ENCODE measurements around the gene FGD4.

Gene FGD4

GRCh38 chr12:32423559-32423958, 24.2 kb downstream of the FGD4 start:
- FAIRE-seq, result no peak
- DNase-seq (ENCODE audit: insufficient read length, low spot score), result no peak

DNA sequence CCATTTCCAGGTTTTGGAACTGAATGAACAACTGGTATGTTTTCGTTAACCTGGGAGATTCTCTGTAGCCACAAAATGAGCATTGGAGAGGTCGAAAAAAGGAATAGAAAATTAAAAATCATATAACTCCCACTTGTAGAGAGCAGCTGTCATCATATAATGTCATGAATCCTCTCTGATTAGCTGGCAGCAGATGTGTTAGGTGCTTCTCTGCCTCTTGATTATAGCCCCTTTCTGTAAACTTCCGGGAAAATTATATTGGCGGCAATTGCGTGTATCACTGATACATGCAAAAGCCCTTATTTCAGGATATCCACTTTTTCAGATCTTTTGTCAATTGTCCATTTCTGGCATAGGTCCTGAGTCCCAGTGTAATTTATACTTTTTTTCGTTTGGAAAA, 31.7 kb downstream of the FGD4 start:
- TF ChIP-seq POLR2A (IDR thresholded peaks at IDR 0.05; ENCODE audit: low read depth, low read length), result no peak
- TF ChIP-seq PAX5 (IDR thresholded peaks at IDR 0.05; ENCODE audit: insufficient read depth, low read length, severe bottlenecking), result no peak
- TF ChIP-seq TAF1 (IDR thresholded peaks at IDR 0.05; ENCODE audit: low read depth, low read length), result no peak
- TF ChIP-seq POU2F2 (IDR thresholded peaks at IDR 0.05; ENCODE audit: low read depth, low read length), result no peak
- no peak for TF ChIP-seq POLR2AphosphoS5 (IDR thresholded peaks at IDR 0.05; ENCODE audit: low read depth, low read length)
- TF ChIP-seq SPI1 (IDR thresholded peaks at IDR 0.05; ENCODE audit: low read depth, low read length), result no peak
- DNase-seq (ENCODE audit: insufficient read length, low spot score), result no peak
- FAIRE-seq, result no peak

More at GRCh38 chr12:32423559-32423958, 24.2 kb downstream of the FGD4 start:
- no peak for TF ChIP-seq POU2F2 (IDR thresholded peaks at IDR 0.05; ENCODE audit: low read depth, low read length)
- TF ChIP-seq POLR2AphosphoS5 (IDR thresholded peaks at IDR 0.05; ENCODE audit: low read depth, low read length), result no peak

GRCh38 chr12:32435921-32436705, 36.8 kb downstream of the FGD4 start:
- FAIRE-seq, result no peak
- TF ChIP-seq POLR2AphosphoS5 (IDR thresholded peaks at IDR 0.05; ENCODE audit: low read depth, low read length) (no peak), POU2F2 (IDR thresholded peaks at IDR 0.05; ENCODE audit: low read depth, low read length) (no peak), POLR2A (IDR thresholded peaks at IDR 0.05; ENCODE audit: low read depth, low read length) (no peak), SPI1 (IDR thresholded peaks at IDR 0.05; ENCODE audit: low read depth, low read length) (no peak), TAF1 (IDR thresholded peaks at IDR 0.05; ENCODE audit: low read depth, low read length) (no peak), PAX5 (IDR thresholded peaks at IDR 0.05; ENCODE audit: insufficient read depth, low read length, severe bottlenecking) (no peak)
- DNase-seq (ENCODE audit: insufficient read length, low spot score), result no peak

GRCh38 chr12:32437095-32437515, 37.7 kb downstream of the FGD4 start:
- DNase-seq (ENCODE audit: insufficient read length, low spot score) (no peak), FAIRE-seq (no peak)
- TF ChIP-seq POU2F2 (IDR thresholded peaks at IDR 0.05; ENCODE audit: low read depth, low read length) (no peak), SPI1 (IDR thresholded peaks at IDR 0.05; ENCODE audit: low read depth, low read length) (no peak), POLR2AphosphoS5 (IDR thresholded peaks at IDR 0.05; ENCODE audit: low read depth, low read length) (no peak), POLR2A (IDR thresholded peaks at IDR 0.05; ENCODE audit: low read depth, low read length) (no peak)

DNA sequence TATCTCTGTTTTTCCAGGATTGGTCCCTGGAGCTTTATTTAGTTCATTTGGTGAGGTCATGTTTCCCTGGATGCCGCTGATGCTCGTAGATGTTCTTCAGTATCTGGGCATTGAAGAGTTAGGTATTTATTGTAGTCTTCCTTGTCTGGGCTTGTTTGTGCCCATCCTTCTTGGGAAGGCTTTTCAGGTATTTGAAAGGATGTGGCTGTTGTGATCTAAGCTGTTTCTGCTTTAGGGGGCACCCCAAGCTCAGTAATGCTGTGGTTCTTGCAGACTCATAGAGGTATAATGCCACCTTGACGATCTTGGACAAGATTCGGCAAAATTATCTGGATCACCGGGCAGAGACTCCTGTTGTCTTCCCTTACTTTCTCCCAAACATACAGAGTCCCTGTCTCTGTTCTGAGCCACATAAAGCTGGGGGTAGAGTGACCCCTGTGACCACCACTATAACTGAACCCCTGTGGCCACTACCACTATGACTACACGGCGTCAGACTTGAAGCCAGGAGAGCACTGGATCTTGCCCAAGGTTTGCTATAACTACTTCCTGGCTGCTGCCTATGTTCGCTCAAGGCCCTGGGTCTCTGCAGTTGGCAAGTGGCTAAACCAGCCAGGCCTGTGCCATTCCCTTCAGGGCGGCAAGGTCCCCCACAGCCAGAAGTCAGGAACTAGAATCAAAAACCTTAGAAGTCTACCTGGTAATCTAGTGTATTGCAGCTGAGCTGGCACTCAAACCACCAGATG, 40.9 kb downstream of the FGD4 start:
- no peak for DNase-seq (ENCODE audit: insufficient read length, low spot score)
- no peak for TF ChIP-seq POLR2A (IDR thresholded peaks at IDR 0.05; ENCODE audit: low read depth, low read length)
- TF ChIP-seq SPI1 (IDR thresholded peaks at IDR 0.05; ENCODE audit: low read depth, low read length), result no peak
- TF ChIP-seq POU2F2 (IDR thresholded peaks at IDR 0.05; ENCODE audit: low read depth, low read length), result no peak
- TF ChIP-seq PAX5 (IDR thresholded peaks at IDR 0.05; ENCODE audit: insufficient read depth, low read length, severe bottlenecking), result no peak
- TF ChIP-seq POLR2AphosphoS5 (IDR thresholded peaks at IDR 0.05; ENCODE audit: low read depth, low read length), result no peak
- TF ChIP-seq TAF1 (IDR thresholded peaks at IDR 0.05; ENCODE audit: low read depth, low read length), result no peak
- FAIRE-seq, result no peak

- DNase-seq (ENCODE audit: insufficient read length, low spot score) (no peak), FAIRE-seq (no peak)
- TF ChIP-seq POLR2A (IDR thresholded peaks at IDR 0.05; ENCODE audit: low read depth, low read length), result no peak
These were observed 44.1 kb downstream of the FGD4 start for GRCh38 chr12:32443491-32443890.

GRCh38 chr12:32444895-32445294, 45.5 kb downstream of the FGD4 start:
- TF ChIP-seq PAX5 (IDR thresholded peaks at IDR 0.05; ENCODE audit: insufficient read depth, low read length, severe bottlenecking) (no peak), POLR2AphosphoS5 (IDR thresholded peaks at IDR 0.05; ENCODE audit: low read depth, low read length) (no peak), POLR2A (IDR thresholded peaks at IDR 0.05; ENCODE audit: low read depth, low read length) (no peak), SPI1 (IDR thresholded peaks at IDR 0.05; ENCODE audit: low read depth, low read length) (no peak), TAF1 (IDR thresholded peaks at IDR 0.05; ENCODE audit: low read depth, low read length) (no peak), POU2F2 (IDR thresholded peaks at IDR 0.05; ENCODE audit: low read depth, low read length) (no peak)
- FAIRE-seq, result no peak
- no peak for DNase-seq (ENCODE audit: insufficient read length, low spot score)

GRCh38 chr12:32445356-32445755, 46.0 kb downstream of the FGD4 start:
- no peak for TF ChIP-seq SPI1 (IDR thresholded peaks at IDR 0.05; ENCODE audit: low read depth, low read length)
- TF ChIP-seq POLR2AphosphoS5 (IDR thresholded peaks at IDR 0.05; ENCODE audit: low read depth, low read length), result no peak
- no peak for TF ChIP-seq TAF1 (IDR thresholded peaks at IDR 0.05; ENCODE audit: low read depth, low read length)
- no peak for TF ChIP-seq PAX5 (IDR thresholded peaks at IDR 0.05; ENCODE audit: insufficient read depth, low read length, severe bottlenecking)
- TF ChIP-seq POLR2A (IDR thresholded peaks at IDR 0.05; ENCODE audit: low read depth, low read length), result no peak
- no peak for TF ChIP-seq POU2F2 (IDR thresholded peaks at IDR 0.05; ENCODE audit: low read depth, low read length)
- DNase-seq (ENCODE audit: insufficient read length, low spot score) (no peak), FAIRE-seq (no peak)

DNA sequence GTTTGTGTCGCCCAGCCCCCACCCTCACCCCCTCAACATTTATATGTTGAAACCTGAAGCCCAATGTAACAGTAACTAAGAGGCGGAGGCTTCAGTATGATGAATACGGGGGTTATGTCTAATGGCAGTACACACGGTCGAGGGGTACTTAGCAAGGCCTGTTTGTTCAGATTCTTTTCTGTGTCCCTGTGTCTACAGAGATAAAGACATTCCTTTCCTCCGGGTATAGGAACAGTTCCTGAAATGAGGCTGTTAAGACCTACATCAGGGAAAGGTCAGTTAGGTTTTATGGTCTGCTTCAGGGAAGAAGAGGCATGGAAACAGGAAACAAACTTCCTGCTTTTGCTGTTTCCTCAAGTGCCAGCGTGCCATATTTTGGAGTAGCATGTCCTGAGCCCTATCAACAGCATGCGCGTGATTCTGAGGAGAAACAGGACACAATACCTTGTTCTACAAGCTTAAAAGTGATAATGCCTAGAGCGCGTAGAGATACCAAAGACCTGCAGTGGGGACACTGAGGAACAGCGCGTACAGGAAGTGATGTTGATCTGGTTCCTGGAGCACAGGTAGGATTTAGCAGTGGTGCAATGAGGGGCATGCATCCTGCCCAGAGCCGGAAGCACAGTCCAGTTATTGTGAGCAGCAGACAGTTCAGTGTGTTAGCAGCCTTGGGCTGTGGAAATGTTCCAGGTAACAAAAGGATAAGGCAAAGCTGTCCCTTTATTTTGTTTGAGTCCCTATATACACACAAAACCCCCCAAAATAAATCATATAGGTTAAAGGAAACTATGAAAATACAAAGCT, 47.2 kb downstream of the FGD4 start:
- no peak for TF ChIP-seq TAF1 (IDR thresholded peaks at IDR 0.05; ENCODE audit: low read depth, low read length)
- TF ChIP-seq POLR2A (IDR thresholded peaks at IDR 0.05; ENCODE audit: low read depth, low read length), result no peak
- no peak for TF ChIP-seq POU2F2 (IDR thresholded peaks at IDR 0.05; ENCODE audit: low read depth, low read length)
- TF ChIP-seq PAX5 (IDR thresholded peaks at IDR 0.05; ENCODE audit: insufficient read depth, low read length, severe bottlenecking), result no peak
- no peak for TF ChIP-seq SPI1 (IDR thresholded peaks at IDR 0.05; ENCODE audit: low read depth, low read length)
- TF ChIP-seq POLR2AphosphoS5 (IDR thresholded peaks at IDR 0.05; ENCODE audit: low read depth, low read length), result no peak
- DNase-seq (ENCODE audit: insufficient read length, low spot score) (no peak), FAIRE-seq (no peak)
